ENCODE results near the gene SS18L1.

- TF ChIP-seq CTCF (IDR thresholded peaks at IDR 0.05) (no peak), POLR2A (IDR thresholded peaks at IDR 0.05) (no peak)
Measured at GRCh38 chr20:62118113-62119043, 25.2 kb upstream of the SS18L1 start.

Data from uterus (tissue), 2 donors.